Type B pancreatic cell (in vitro differentiated cells): ENCODE measurements around the gene CXorf65. TPM values are rescaled to one million over a fixed set of nuclear protein-coding genes. Genes with fewer than 3 reads are reported as not detected.

ENCODE experiments used
- DNase-seq: peaks from one replicate; pipeline ENCODE4 v3.0.0; 2021; ENCODE audit warnings: mixed read lengths; ENCODE audit not compliant: unreplicated experiment; ENCODE audit errors: extremely low spot score
- H3K27ac Mint-ChIP-seq: 2 replicates; pipeline ENCODE4 v1.8.0; 2021; ENCODE audit warnings: mild to moderate bottlenecking, mixed read lengths
- H3K27me3 Mint-ChIP-seq: 2 replicates; pipeline ENCODE4 v1.8.0; 2021; ENCODE audit warnings: mixed read lengths
- H3K36me3 Mint-ChIP-seq: 2 replicates; pipeline ENCODE4 v1.8.0; 2021; ENCODE audit warnings: mixed read lengths
- H3K4me1 Mint-ChIP-seq: one replicate; pipeline ENCODE4 v1.8.0; 2021; ENCODE audit warnings: mixed read lengths; ENCODE audit not compliant: unreplicated experiment
- H3K4me3 Mint-ChIP-seq: 2 replicates; pipeline ENCODE4 v1.8.0; 2021; ENCODE audit warnings: mild to moderate bottlenecking, mixed read lengths
- H3K9me3 Mint-ChIP-seq: 2 replicates; pipeline ENCODE4 v1.8.0; 2021; ENCODE audit warnings: mixed read lengths
- total RNA-seq: library from RNA; stranded (reverse); gene quantifications from 2 replicates; pipeline ENCODE4 v1.2.1, GENCODE V29; 2021; ENCODE audit warnings: low replicate concordance
- TF ChIP-seq, protein P1 (sequence below): fragments of 200-600 bp; sonication (generic); conservative IDR thresholded peaks from 2 replicates; pipeline ENCODE4 v1.5.0; 2021; ENCODE audit warnings: antibody characterized with exemption, mild to moderate bottlenecking

Gene CXorf65
- total RNA-seq, 1 donor from 2014 or later, result not detected

DNA sequence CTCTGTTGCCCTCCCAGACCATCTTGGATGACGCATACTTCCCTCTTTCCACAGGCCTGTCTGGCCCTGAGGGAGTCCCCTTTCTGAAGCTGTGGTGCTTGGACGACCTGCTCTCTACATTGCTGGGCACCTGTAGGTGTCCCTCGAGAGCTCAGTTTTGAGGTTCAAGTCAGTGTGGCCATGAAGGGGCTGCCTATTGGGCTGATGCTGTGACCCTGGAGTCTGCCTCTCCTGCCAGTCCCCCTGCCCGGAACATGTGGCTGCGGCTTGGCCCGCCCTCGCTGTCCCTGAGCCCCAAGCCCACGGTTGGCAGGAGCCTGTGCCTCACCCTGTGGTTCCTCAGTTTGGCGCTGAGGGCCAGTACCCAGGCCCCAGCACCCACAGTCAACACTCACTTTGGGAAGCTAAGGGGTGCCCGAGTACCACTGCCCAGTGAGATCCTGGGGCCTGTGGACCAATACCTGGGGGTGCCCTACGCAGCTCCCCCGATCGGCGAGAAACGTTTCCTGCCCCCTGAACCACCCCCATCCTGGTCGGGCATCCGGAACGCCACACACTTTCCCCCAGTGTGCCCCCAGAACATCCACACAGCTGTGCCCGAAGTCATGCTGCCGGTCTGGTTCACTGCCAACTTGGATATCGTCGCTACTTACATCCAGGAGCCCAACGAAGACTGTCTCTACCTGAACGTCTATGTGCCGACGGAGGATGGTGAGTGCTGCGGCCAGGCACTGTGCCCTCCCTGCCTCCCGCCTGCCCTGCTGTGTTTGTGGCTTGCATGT, 41.1 kb upstream of the CXorf65 start:
- H3K27ac Mint-ChIP-seq, result no peak overlapping the region
- H3K4me3 Mint-ChIP-seq, result no peak overlapping the region
- DNase-seq, result no peak
- H3K36me3 Mint-ChIP-seq, result no peaks in the 10 kb centered on the region
- H3K27me3 Mint-ChIP-seq, result peaks cover 4% of the 10 kb centered on the region
- no peaks in the 10 kb centered on the region for H3K9me3 Mint-ChIP-seq
- TF ChIP-seq, protein P1, sequence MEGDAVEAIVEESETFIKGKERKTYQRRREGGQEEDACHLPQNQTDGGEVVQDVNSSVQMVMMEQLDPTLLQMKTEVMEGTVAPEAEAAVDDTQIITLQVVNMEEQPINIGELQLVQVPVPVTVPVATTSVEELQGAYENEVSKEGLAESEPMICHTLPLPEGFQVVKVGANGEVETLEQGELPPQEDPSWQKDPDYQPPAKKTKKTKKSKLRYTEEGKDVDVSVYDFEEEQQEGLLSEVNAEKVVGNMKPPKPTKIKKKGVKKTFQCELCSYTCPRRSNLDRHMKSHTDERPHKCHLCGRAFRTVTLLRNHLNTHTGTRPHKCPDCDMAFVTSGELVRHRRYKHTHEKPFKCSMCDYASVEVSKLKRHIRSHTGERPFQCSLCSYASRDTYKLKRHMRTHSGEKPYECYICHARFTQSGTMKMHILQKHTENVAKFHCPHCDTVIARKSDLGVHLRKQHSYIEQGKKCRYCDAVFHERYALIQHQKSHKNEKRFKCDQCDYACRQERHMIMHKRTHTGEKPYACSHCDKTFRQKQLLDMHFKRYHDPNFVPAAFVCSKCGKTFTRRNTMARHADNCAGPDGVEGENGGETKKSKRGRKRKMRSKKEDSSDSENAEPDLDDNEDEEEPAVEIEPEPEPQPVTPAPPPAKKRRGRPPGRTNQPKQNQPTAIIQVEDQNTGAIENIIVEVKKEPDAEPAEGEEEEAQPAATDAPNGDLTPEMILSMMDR, result no peak
- no peaks in the 10 kb centered on the region for H3K4me1 Mint-ChIP-seq

DNA sequence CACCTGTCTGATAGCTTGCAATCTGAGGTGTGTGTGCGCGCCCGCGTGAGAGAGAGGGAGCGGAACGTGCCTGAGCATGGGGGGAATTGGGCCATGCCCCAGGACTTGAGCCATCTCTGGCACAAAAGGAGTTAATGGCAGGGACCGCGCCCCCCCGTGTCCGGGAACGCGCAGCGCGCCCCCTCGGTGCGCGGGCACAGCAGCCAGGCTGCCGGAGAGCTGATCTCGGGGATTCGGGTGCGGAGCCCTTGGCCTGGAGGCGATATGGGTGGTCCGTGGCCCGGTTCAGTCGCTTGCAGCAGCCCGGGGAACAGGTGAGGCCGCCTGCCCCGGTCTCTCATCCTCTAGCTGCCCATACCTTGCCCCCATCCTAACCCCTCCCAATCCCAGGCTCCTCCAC, 38.1 kb upstream of the CXorf65 start, which contains the start of gene NLGN3:
Gene NLGN3 (plus strand): TSS at position 191 of the 400 bp plus-strand sequence. CDS start 2,909 bp downstream, outside the sequence.
- Mint-ChIP-seq H3K27me3 (peaks cover 4% of the 10 kb centered on the region), H3K4me3 (peak within 1 kb of the TSS; percentile 89), H3K9me3 (no peaks in the 10 kb centered on the region), H3K27ac (peak within 1 kb of the TSS; percentile 28), H3K4me1 (no peaks in the 10 kb centered on the region), H3K36me3 (no peaks in the 10 kb centered on the region)
- TF ChIP-seq, protein P1, result no peak
- DNase-seq, result no peak

DNA sequence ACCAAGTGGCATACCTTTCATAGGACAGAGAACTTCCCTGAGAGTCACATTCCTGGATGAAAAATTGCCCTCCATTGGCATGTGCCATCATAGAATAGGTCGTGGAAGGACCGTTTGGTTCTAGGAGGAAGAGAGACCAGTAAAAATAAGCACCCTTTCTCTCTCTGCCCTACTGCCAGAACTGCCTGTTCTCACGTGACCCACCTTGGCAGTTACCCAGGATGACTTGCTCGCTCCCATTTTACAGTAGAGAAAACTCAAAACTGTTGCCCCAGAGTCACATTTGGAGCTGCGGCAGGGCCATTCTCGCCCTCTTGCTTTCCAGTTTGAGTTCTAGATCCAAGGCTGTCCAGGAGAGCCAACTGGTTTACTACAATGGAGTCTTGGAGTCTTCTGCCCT, 37.0 kb upstream of the CXorf65 start:
- Mint-ChIP-seq H3K9me3 (no peaks in the 10 kb centered on the region), H3K36me3 (peaks cover 6% of the 10 kb centered on the region), H3K27ac (no peak overlapping the region), H3K4me3 (no peak overlapping the region), H3K4me1 (no peaks in the 10 kb centered on the region), H3K27me3 (peaks cover 4% of the 10 kb centered on the region)
- TF ChIP-seq, protein P1, result no peak
- no peak for DNase-seq

DNA sequence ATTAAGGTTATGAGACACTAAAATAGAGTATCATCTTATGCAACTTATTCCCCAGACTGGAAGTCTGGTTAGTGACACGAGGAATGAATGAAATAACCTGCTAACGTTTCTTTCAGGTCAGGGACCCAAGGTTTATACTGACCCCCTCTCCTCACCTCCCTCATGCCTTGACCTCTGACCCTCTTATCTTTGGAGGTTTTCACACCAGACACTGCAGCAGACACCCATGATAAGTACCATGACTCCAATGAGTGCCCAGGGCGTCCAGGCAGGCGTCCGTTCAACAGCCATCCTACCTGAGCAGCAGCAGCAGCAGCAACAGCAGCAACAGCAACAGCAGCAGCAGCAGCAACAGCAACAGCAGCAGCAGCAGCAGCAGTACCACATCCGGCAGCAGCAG, 33.9 kb upstream of the CXorf65 start:
- Mint-ChIP-seq H3K27ac (no peak overlapping the region), H3K4me1 (no peaks in the 10 kb centered on the region), H3K9me3 (no peaks in the 10 kb centered on the region), H3K4me3 (no peak overlapping the region), H3K36me3 (peaks cover 15% of the 10 kb centered on the region), H3K27me3 (no peaks in the 10 kb centered on the region)
- TF ChIP-seq, protein P1, result no peak
- no peak for DNase-seq

DNA sequence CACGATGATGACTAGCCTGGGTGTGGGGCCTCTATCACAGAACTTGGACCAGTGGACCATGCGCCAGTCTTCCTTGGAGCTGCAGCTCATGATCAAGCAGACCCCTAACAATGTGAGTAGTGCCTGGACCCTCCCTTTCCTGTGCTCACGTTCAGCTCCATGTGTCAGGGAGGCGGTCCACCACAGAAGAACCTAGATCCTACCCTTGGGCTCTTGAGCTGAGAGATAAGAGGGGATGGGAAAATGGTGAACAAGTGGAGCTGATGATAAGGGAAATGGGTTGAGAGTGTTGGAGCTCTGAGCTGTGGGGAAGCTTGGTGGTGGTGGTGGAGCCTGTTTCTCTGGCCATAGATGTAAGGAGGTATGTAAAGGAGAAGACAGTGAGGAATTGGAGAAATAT, 25.0 kb upstream of the CXorf65 start:
- H3K27ac Mint-ChIP-seq, result no peak overlapping the region
- DNase-seq, result no peak
- TF ChIP-seq, protein P1, result no peak
- no peaks in the 10 kb centered on the region for H3K27me3 Mint-ChIP-seq
- peaks cover 23% of the 10 kb centered on the region for H3K36me3 Mint-ChIP-seq
- no peak overlapping the region for H3K4me3 Mint-ChIP-seq
- H3K4me1 Mint-ChIP-seq, result peaks cover 5% of the 10 kb centered on the region
- no peaks in the 10 kb centered on the region for H3K9me3 Mint-ChIP-seq
